Ammon's horn (tissue), 1 donor: ENCODE results near the gene RASSF8.

Source experiments
- DNase-seq: peaks from one replicate; pipeline ENCODE4 v3.0.0-alpha.2; 2016; ENCODE audit warnings: low spot score

Gene RASSF8

DNA sequence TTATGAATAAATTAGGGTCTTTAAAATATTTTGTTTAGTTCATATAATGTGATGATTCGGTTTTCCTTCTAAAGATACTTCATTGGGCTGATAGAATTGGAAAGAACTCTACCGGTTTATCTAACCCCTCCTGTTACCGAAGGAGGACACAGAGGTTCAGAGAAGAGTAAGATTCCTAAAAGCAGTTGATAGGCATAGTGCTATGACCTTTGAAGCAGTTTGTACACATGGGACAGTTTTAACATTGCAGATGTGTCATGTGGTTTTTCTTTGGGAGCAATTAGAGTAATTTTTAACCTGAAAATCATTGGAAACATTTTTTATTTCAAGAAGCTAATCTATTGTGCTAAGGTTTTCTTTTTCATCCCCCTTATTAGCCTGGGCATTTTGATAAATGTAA lies 103.5 kb downstream of the RASSF8 start:
- no peak for DNase-seq

GRCh38 chr12:26062566-26062965 lies 104.1 kb downstream of the RASSF8 start:
- no peak for DNase-seq

DNA sequence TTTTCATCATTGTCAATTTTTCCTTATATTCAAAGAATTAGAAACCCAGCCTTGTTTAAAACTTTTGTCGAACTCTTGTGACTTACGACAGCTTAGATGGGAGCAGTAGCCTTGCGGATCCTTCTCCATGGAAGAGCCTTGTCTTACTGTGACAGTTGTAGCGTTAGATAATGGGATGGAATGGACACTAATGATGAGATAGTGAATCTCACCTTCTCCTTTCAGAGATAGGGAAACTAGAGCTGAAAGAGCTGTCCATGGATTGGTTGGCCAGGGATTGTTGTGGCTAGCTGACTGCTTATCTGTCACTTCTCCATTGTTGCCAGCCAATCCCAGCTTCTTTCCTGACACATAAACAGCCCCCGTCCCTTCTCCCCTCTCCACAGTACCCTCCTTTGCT lies 107.0 kb downstream of the RASSF8 start:
- no peak for DNase-seq

GRCh38 chr12:26068503-26068902 lies 110.0 kb downstream of the RASSF8 start:
- DNase-seq, result no peak

DNA sequence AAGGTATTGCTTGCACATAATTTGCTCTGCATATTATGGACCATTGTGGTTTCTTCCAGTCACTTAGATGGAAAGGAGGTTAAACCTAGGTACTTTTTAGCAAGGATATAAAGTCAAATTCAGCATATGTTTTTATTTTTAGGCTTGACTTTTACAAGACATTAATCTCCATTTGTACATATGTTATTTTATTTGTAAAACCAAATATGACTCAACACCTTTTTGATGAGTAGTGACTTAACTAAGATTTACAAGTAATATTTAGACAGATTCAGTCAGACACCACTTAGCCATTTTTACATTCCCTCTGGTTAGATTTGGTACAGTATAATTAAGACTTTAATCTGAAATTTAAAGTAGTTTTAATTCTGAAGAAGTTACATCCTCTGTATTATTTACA lies 111.3 kb downstream of the RASSF8 start:
- DNase-seq, result no peak

- DNase-seq, result no peak
Measured at GRCh38 chr12:26077915-26078702, 119.6 kb downstream of the RASSF8 start.

- peak; percentile 15 for DNase-seq
Measured at GRCh38 chr12:26080911-26081310, 122.4 kb downstream of the RASSF8 start.

GRCh38 chr12:26086936-26087335 lies 128.5 kb downstream of the RASSF8 start:
- no peak for DNase-seq

DNA sequence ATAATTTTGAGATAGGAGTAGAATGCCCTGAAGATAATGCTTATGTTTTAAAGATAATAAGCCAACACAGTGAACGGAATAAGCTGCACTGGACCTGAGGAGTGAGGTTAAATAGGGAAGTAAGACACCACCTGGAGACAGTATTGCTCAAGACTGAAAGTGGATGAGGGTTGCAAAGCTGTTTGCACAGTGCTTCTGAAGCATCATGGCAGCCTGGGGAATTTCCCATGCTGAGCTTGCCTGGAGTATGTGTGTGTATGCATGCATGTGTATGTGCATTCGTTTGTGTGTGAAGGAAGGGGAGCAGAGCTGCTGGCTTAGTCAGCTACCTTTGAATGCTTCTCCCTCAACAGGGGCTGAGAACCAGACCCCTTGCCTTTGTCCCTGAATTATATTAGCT lies 130.5 kb downstream of the RASSF8 start:
- no peak for DNase-seq

- DNase-seq, result peak; percentile 23
Measured at GRCh38 chr12:26090836-26091510, 132.5 kb downstream of the RASSF8 start.

- DNase-seq, result peak; percentile 45
Measured at GRCh38 chr12:26091822-26092221, 133.3 kb downstream of the RASSF8 start.

GRCh38 chr12:26092346-26093105 lies 134.0 kb downstream of the RASSF8 start:
- no peak for DNase-seq

- no peak for DNase-seq
Measured at GRCh38 chr12:26095186-26095585, 136.7 kb downstream of the RASSF8 start.

GRCh38 chr12:26096036-26096435 lies 137.6 kb downstream of the RASSF8 start:
- DNase-seq, result no peak

DNA sequence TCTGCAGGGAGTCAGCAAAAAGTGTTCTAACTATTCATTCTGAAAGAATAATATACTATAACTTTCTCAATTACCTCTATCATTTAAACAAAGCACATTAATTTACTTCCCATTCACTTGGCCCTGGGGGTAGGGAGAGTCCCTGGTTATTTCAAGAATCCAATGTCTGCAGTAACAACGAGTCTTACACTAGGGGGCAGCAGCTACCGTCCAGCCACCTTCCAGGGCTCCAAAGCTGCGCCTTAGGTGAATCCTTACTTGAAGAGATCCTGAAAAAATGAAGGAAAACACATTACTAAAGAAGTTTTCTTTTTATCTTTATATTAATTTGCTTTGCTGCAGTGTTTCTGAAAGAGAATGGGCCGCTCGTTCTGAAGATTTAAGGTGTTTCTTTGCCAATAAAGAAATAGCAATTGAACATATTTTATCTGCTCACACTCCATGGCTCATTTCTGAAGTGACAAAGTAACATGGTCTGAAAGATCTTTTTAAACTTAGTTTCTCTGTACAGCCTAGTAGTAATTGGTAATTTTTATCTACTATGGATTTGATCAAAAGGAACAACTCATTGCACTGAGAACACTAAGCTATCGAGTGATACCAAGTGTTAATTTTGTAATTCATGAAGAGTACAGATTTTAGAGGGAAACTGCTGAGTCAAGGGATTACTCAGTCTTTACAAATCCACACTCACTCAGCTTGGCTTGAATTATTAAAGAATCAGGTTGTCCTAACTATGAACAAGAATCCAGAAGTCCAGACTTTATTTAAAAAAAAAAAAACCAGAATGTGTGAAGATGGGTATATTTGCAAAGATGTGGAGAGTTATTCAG lies 138.8 kb downstream of the RASSF8 start:
- peak; percentile 95 for DNase-seq

DNA sequence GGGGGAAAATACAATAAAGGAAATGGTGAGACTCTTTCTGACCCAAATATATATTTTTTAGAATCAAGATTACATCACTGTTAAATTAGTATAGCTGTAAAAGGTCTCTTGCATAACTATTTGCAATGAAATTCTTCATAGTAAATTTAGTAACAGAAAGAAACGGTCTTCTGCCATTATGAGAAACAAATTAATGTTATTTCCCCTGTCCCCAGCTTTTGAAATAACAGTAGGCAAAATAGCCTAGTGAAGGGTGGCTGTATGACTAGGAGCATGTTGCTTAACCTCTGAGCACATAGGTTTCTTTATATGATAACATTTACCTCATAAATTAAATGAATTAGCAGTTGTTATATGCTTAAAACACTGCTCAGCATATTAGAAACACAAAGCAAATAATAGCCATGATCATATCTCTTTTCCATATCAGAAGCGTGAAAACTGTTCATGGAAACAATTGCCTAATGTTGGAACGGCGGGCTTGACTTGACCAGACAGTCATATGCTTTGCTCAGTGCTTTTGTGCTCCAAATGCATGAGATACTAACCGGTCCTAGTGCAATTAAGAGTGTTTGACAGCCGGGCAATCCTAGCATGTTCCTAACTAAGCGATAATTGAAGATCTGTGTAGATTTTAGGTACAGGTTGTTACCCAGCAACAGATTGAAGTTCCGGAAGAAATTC lies 142.3 kb downstream of the RASSF8 start:
- DNase-seq, result no peak

GRCh38 chr12:26101350-26101734 lies 142.9 kb downstream of the RASSF8 start:
- DNase-seq, result no peak

GRCh38 chr12:26101763-26102162 lies 143.3 kb downstream of the RASSF8 start:
- no peak for DNase-seq

DNA sequence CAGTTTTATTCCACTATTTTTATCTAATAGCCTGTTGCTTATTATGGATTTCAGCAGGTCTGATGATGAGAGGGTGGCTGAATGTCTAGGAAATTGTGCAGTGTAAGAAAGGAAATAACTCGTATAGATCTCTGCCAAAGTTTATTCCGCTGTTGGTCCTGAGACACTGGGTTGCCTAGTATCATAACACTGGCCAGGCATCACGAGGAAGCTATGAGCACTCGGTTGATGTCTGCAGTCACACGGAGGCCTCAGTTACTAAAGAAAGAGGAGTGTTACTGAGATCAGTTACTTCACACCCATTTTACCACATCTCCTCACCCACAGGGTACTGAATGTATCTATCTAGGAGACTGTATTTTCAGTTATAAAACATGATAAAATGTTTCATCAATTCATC lies 144.5 kb downstream of the RASSF8 start:
- no peak for DNase-seq

- DNase-seq, result no peak
Measured at GRCh38 chr12:26106347-26106746, 147.9 kb downstream of the RASSF8 start.

GRCh38 chr12:26108915-26109314 lies 150.4 kb downstream of the RASSF8 start:
- no peak for DNase-seq
